Umbilical cord (tissue), 2 donors: ENCODE results near the gene LYPD6. TPM values are rescaled to one million over a fixed set of nuclear protein-coding genes. Genes with fewer than 3 reads are reported as not detected.

Experiments used
- DNase-seq: peaks from one replicate; pipeline ENCODE4 v3.0.0-alpha.2; 2015; ENCODE audit warnings: low spot score
- total RNA-seq: library from RNA; depleted of rRNA; stranded (reverse); fragments of >200 nt; gene quantifications from one replicate; pipeline ENCODE4 v1.2.3, GENCODE V29; 2014; ENCODE audit warnings: low replicate concordance; ENCODE audit not compliant: insufficient read depth

The LYPD6 gene
- total RNA-seq, 1 donor from 2014 or later = 22.4 TPM

GRCh38 chr2:149507974-149508373 lies 177.6 kb downstream of the LYPD6 start:
- DNase-seq = peak; percentile 66

DNA sequence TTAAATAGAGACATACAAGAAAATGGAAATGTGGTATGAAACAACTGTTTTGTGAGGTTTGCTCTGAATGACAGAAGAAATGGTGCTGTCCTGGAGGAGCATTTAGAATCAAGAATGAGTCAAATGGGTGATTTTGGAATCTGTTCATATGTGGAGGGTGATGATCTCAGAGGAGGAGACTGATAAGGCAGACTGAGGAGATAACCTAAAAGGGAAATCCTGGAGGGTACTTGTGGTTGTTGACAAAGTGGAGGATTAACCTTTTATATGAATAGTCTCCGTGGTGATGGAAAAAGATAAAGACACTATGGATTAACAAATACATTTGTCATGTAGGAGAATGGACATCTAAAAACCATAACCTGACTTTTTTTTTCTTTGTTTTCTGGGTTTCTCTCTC lies 183.1 kb downstream of the LYPD6 start:
- no peak for DNase-seq
